HG03432 (cell line): ENCODE measurements around the gene MISFA.
"Not testable (repeated sequence)": the region's sequence is repeated elsewhere in the genome, so short reads cannot be mapped to it uniquely, and the experiment has no call there.

ENCODE experiments used
- ATAC-seq: cut with Tn5 transposase; IDR thresholded peaks from one replicate; pipeline ENCODE4 v1.9.1; 2021; ENCODE audit warnings: mild to moderate bottlenecking, moderate library complexity; ENCODE audit not compliant: unreplicated experiment

The MISFA gene

GRCh38 chr11:18599739-18600230 is at the start of gene MISFA:
TSS of gene MISFA (plus strand) at chr11:18599789. CDS start at chr11:18599929, 140 bp downstream.
- no peak for ATAC-seq

GRCh38 chr11:18563090-18563730 is 36.4 kb upstream of the MISFA start:
- no peak for ATAC-seq

- no peak for ATAC-seq
Observed at GRCh38 chr11:18564149-18564548, 35.4 kb upstream of the MISFA start.

- ATAC-seq: no peak
Observed at GRCh38 chr11:18566406-18566805, 33.2 kb upstream of the MISFA start.

- no peak for ATAC-seq
Observed at GRCh38 chr11:18567081-18567480, 32.5 kb upstream of the MISFA start.

- no peak for ATAC-seq
Observed at GRCh38 chr11:18575361-18575760, 24.2 kb upstream of the MISFA start.

GRCh38 chr11:18578975-18579598 is 20.5 kb upstream of the MISFA start:
- peak; percentile 76 for ATAC-seq

- ATAC-seq: no peak
Observed at GRCh38 chr11:18580113-18580766, 19.3 kb upstream of the MISFA start.

GRCh38 chr11:18581825-18582224 is 17.8 kb upstream of the MISFA start:
- no peak for ATAC-seq

- ATAC-seq: peak; percentile 83
Observed at GRCh38 chr11:18588297-18589252, 11.0 kb upstream of the MISFA start, which contains the start of gene UEVLD. TSS of gene UEVLD (minus strand) at chr11:18588734. CDS start at chr11:18588654, 80 bp downstream.

GRCh38 chr11:18590571-18590970 is 9.0 kb upstream of the MISFA start:
- no peak for ATAC-seq

- ATAC-seq: not testable (repeated sequence)
Observed at GRCh38 chr11:18594088-18594487, 5.5 kb upstream of the MISFA start.

- no peak for ATAC-seq
Observed at GRCh38 chr11:18594999-18595749, 4.4 kb upstream of the MISFA start.

GRCh38 chr11:18600915-18601569 is 1.5 kb downstream of the MISFA start:
- ATAC-seq: no peak

- ATAC-seq: no peak
Observed at GRCh38 chr11:18608376-18608775, 8.8 kb downstream of the MISFA start.

- no peak for ATAC-seq
Observed at GRCh38 chr11:18611196-18611595, 11.6 kb downstream of the MISFA start.

GRCh38 chr11:18612394-18612793 is 12.8 kb downstream of the MISFA start:
- no peak for ATAC-seq

- ATAC-seq: no peak
Observed at GRCh38 chr11:18614667-18615066, 15.1 kb downstream of the MISFA start.

- peak; percentile 94 for ATAC-seq
Observed at GRCh38 chr11:18615628-18616392, 16.2 kb downstream of the MISFA start.
